GM12875 (cell line): ENCODE measurements around the gene LRRC47.

Experiments used
- H3K4me3 ChIP-seq: one replicate; pipeline ENCODE4 v1.5.1; 2011; ENCODE audit warnings: low read depth, low read length, control low read depth
- CTCF ChIP-seq: IDR thresholded peaks from 2 replicates; pipeline ENCODE4 v1.5.1; 2011; ENCODE audit warnings: low read depth, mild to moderate bottlenecking, control low read depth, inconsistent platforms, low read length, moderate library complexity, borderline replicate concordance; ENCODE audit not compliant: insufficient read depth

LRRC47 gene

GRCh38 chr1:3773572-3774275, 22.6 kb downstream of the LRRC47 start:
- TF ChIP-seq CTCF: no peak
- no peak overlapping the region for H3K4me3 ChIP-seq

- H3K4me3 ChIP-seq: peak within 1 kb of the TSS; percentile 56
- no peak for TF ChIP-seq CTCF
Observed at GRCh38 chr1:3772715-3773571, 23.4 kb downstream of the LRRC47 start, which contains the start of gene SMIM1. Gene SMIM1, plus strand, starts transcription at chr1:3772749. Its CDS starts 2,625 bp downstream, at chr1:3775374.

- no peak for TF ChIP-seq CTCF
- peak overlapping the region; percentile 56 for H3K4me3 ChIP-seq
Observed at GRCh38 chr1:3772027-3772714, 24.1 kb downstream of the LRRC47 start.

GRCh38 chr1:3771108-3772026, 24.9 kb downstream of the LRRC47 start:
- no peak for TF ChIP-seq CTCF
- H3K4me3 ChIP-seq: peak overlapping the region; percentile 56

GRCh38 chr1:3770047-3770765, 26.1 kb downstream of the LRRC47 start:
- H3K4me3 ChIP-seq: no peak overlapping the region
- TF ChIP-seq CTCF: no peak
